MCF 10A (cell line): ENCODE results near the gene OR51V1. TPM values are rescaled to one million over a fixed set of nuclear protein-coding genes. Genes with fewer than 3 reads are reported as not detected.

ENCODE experiments used
- BruUV-seq: library from RNA; stranded (reverse); fragments of 400-500 nt; replicated peaks from 2 replicates; lab custom pipeline; 2021; lab: Mats Ljungman, UMichigan
- CTCF ChIA-PET: fragments of 300-600 bp; sonication (Branson Sonifier 250); formaldehyde crosslinking; extraction: SDS; loops from one replicate; lab custom pipeline; 2021; ENCODE audit warnings: antibody characterized with exemption, inconsistent platforms; lab: Yijun Ruan, JAX
- POLR2A ChIA-PET: fragments of 300-600, 350-650 bp; sonication (Branson Sonifier 250); formaldehyde crosslinking; extraction: SDS; loops from one replicate; lab custom pipeline; 2020; ENCODE audit warnings: antibody characterized with exemption, inconsistent platforms; lab: Yijun Ruan, JAX
- DNase-seq: peaks from one replicate; pipeline ENCODE4 v3.0.0-alpha.2; 2018; ENCODE audit not compliant: unreplicated experiment
- H3K27ac Mint-ChIP-seq: one replicate; pipeline ENCODE4 v1.8.0; 2022; ENCODE audit warnings: mild to moderate bottlenecking, low read depth, mixed read lengths; ENCODE audit not compliant: unreplicated experiment
- H3K27me3 Mint-ChIP-seq: one replicate; pipeline ENCODE4 v1.8.0; 2022; ENCODE audit warnings: mixed read lengths; ENCODE audit not compliant: insufficient read depth, unreplicated experiment
- H3K36me3 Mint-ChIP-seq: one replicate; pipeline ENCODE4 v1.8.0; 2022; ENCODE audit warnings: mild to moderate bottlenecking, moderate library complexity, mixed read lengths; ENCODE audit not compliant: insufficient read depth, unreplicated experiment
- H3K4me1 Mint-ChIP-seq: one replicate; pipeline ENCODE4 v1.8.0; 2022; ENCODE audit warnings: mixed read lengths; ENCODE audit not compliant: insufficient read depth, unreplicated experiment
- H3K4me3 Mint-ChIP-seq: one replicate; pipeline ENCODE4 v1.8.0; 2022; ENCODE audit warnings: mild to moderate bottlenecking, moderate library complexity, mixed read lengths; ENCODE audit not compliant: unreplicated experiment
- H3K9me3 Mint-ChIP-seq: one replicate; pipeline ENCODE4 v1.8.0; 2022; ENCODE audit warnings: mixed read lengths; ENCODE audit not compliant: unreplicated experiment
- CTCF ChIP-seq: fragments of 200-600 bp; IDR thresholded peaks from one replicate; pipeline ENCODE4 v1.8.0; 2022; ENCODE audit warnings: antibody characterized with exemption, mild to moderate bottlenecking; ENCODE audit not compliant: unreplicated experiment
- intact Hi-C: fragments of 100-400 bp; cut with micrococcal nuclease; formaldehyde crosslinking; loops from 2 replicates; pipeline ENCODE4 v1.14.1; 2022
- total RNA-seq: library from RNA; stranded (reverse); gene quantifications from 2 replicates; pipeline ENCODE4 v1.2.3, GENCODE V29; 2022

OR51V1 gene
- total RNA-seq, 1 experiment from 2014 or later: not detected

DNA sequence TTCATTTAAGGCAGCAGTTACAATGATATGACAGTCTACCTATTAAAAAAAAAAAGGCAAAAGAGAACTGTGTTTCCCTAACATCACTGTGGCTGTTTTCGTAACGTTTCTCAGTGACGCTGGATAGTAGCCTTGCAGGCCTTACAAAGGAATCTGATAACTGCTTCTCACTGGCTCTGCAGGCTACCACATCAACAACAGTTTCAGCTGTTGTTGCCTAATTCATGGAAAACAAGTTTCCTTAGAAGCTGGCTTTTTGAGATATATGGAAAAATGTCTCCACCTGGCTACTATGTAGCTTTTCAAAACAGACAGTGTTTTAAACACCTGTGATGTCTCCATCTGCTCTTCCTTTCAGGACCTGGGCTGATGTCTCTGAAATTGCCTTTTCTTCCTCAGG is 3.8 kb downstream of the OR51V1 start:
- no TSS peak for BruUV-seq
- DNase-seq: no peak
- no peak for TF ChIP-seq CTCF
- ChIA-PET POLR2A (no interaction called here), CTCF (interaction anchor here (0.6 to 0.9 kb wide), 5 partner anchors 10 to 570 kb away, joined by 3 read pairs; no protein-coding TSS in a partner anchor)
- Mint-ChIP-seq H3K27ac (no peak overlapping the region), H3K4me3 (no peak overlapping the region), H3K9me3 (peaks cover 8% of the 10 kb centered on the region), H3K4me1 (no peaks in the 10 kb centered on the region), H3K27me3 (peaks cover 27% of the 10 kb centered on the region), H3K36me3 (no peaks in the 10 kb centered on the region)
- intact Hi-C loops: no loop called here

GRCh38 chr11:5196067-5196466 is 4.4 kb downstream of the OR51V1 start:
- ChIA-PET CTCF (interaction anchor here (0.5 to 1.1 kb wide), 5 partner anchors 9 to 616 kb away, joined by 3 to 4 read pairs (median 3); no protein-coding TSS in a partner anchor), POLR2A (no interaction called here)
- no TSS peak for BruUV-seq
- Mint-ChIP-seq H3K27me3 (peaks cover 20% of the 10 kb centered on the region), H3K4me1 (no peaks in the 10 kb centered on the region), H3K4me3 (no peak overlapping the region), H3K36me3 (no peaks in the 10 kb centered on the region), H3K9me3 (peaks cover 8% of the 10 kb centered on the region), H3K27ac (no peak overlapping the region)
- no peak for DNase-seq
- intact Hi-C loops: no loop called here
- TF ChIP-seq CTCF: no peak

- BruUV-seq: no TSS peak
- H3K4me1 Mint-ChIP-seq: no peaks in the 10 kb centered on the region
- no peaks in the 10 kb centered on the region for H3K36me3 Mint-ChIP-seq
- CTCF ChIA-PET: no interaction called here
- no peak overlapping the region for H3K27ac Mint-ChIP-seq
- TF ChIP-seq CTCF: no peak
- no peak overlapping the region for H3K4me3 Mint-ChIP-seq
- H3K27me3 Mint-ChIP-seq: no peaks in the 10 kb centered on the region
- DNase-seq: no peak
- peaks cover 8% of the 10 kb centered on the region for H3K9me3 Mint-ChIP-seq
- POLR2A ChIA-PET: no interaction called here
- intact Hi-C loops: no loop called here
These were observed 7.7 kb downstream of the OR51V1 start for GRCh38 chr11:5192738-5193137.

DNA sequence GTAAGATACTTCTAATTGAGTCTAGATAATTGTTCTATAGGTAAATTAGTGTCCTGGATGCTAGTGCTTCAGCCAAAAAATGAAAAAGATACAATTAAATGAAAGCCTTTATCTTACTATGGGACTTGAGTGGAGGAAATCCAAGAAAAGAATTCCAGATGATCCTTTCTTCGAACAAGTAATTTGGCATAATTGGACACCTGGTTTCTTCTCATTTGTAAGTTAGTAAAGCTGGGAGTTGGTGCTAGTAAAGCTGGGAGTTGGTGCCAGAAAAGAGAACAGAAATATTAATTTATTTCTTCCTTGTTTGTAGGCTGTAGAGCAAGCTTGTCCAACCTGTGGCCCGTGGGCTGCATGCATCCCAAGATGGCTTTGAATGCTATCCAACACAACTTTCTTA is 12.3 kb downstream of the OR51V1 start:
- no TSS peak for BruUV-seq
- CTCF ChIA-PET: interaction anchor here (0.6 kb wide), 2 partner anchors 14 to 101 kb away, joined by 4 read pairs; no protein-coding TSS in a partner anchor
- POLR2A ChIA-PET: no interaction called here
- Mint-ChIP-seq H3K4me3 (no peak overlapping the region), H3K27me3 (peaks cover 13% of the 10 kb centered on the region), H3K36me3 (peaks cover 7% of the 10 kb centered on the region), H3K4me1 (no peaks in the 10 kb centered on the region), H3K9me3 (peaks cover 4% of the 10 kb centered on the region), H3K27ac (no peak overlapping the region)
- TF ChIP-seq CTCF: no peak
- intact Hi-C loops: no loop called here
- DNase-seq: no peak
